ENCODE results near the gene DNAJC24.
"Not testable (repeated sequence)": the region's sequence is repeated elsewhere in the genome, so short reads cannot be mapped to it uniquely, and the experiment has no call there.

The DNAJC24 gene

GRCh38 chr11:31369348-31370329, at the start of gene DNAJC24, which contains the start of gene DCDC1:
TSS of gene DNAJC24 (plus strand) at chr11:31369860. CDS start at chr11:31370749, 889 bp downstream.
TSS of gene DCDC1 (minus strand) at chr11:31369739. CDS start at chr11:31328280, 41,459 bp downstream.
- peak; percentile 88 for DNase-seq (ENCODE audit: low read depth)

- DNase-seq (ENCODE audit: low read depth): not testable (repeated sequence)
Observed at GRCh38 chr11:31321494-31321893, 48.2 kb upstream of the DNAJC24 start.

GRCh38 chr11:31323145-31323544, 46.5 kb upstream of the DNAJC24 start:
- DNase-seq (ENCODE audit: low read depth): no peak

- DNase-seq (ENCODE audit: low read depth): no peak
Observed at GRCh38 chr11:31325160-31325559, 44.5 kb upstream of the DNAJC24 start.

GRCh38 chr11:31326470-31327148, 43.1 kb upstream of the DNAJC24 start:
- DNase-seq (ENCODE audit: low read depth): no peak

GRCh38 chr11:31327417-31327816, 42.2 kb upstream of the DNAJC24 start:
- DNase-seq (ENCODE audit: low read depth): no peak

GRCh38 chr11:31328697-31329096, 41.0 kb upstream of the DNAJC24 start:
- no peak for DNase-seq (ENCODE audit: low read depth)

GRCh38 chr11:31337806-31338205, 31.9 kb upstream of the DNAJC24 start:
- DNase-seq (ENCODE audit: low read depth): no peak

- no peak for DNase-seq (ENCODE audit: low read depth)
Observed at GRCh38 chr11:31340903-31341572, 28.6 kb upstream of the DNAJC24 start.

GRCh38 chr11:31351168-31351567, 18.5 kb upstream of the DNAJC24 start:
- no peak for DNase-seq (ENCODE audit: low read depth)

- no peak for DNase-seq (ENCODE audit: low read depth)
Observed at GRCh38 chr11:31355131-31355530, 14.5 kb upstream of the DNAJC24 start.

- no peak for DNase-seq (ENCODE audit: low read depth)
Observed at GRCh38 chr11:31355817-31356216, 13.8 kb upstream of the DNAJC24 start.

GRCh38 chr11:31361743-31362142, 7.9 kb upstream of the DNAJC24 start:
- no peak for DNase-seq (ENCODE audit: low read depth)

GRCh38 chr11:31366795-31367194, 2.9 kb upstream of the DNAJC24 start:
- no peak for DNase-seq (ENCODE audit: low read depth)

- no peak for DNase-seq (ENCODE audit: low read depth)
Observed at GRCh38 chr11:31375879-31376278, 6.2 kb downstream of the DNAJC24 start.

- no peak for DNase-seq (ENCODE audit: low read depth)
Observed at GRCh38 chr11:31383116-31383515, 13.5 kb downstream of the DNAJC24 start.

GRCh38 chr11:31387379-31387778, 17.7 kb downstream of the DNAJC24 start:
- no peak for DNase-seq (ENCODE audit: low read depth)

- no peak for DNase-seq (ENCODE audit: low read depth)
Observed at GRCh38 chr11:31397239-31397834, 27.7 kb downstream of the DNAJC24 start.

GRCh38 chr11:31404614-31405013, 35.0 kb downstream of the DNAJC24 start:
- DNase-seq (ENCODE audit: low read depth): no peak

- no peak for DNase-seq (ENCODE audit: low read depth)
Observed at GRCh38 chr11:31408201-31408600, 38.5 kb downstream of the DNAJC24 start.

GRCh38 chr11:31412946-31413345, 43.3 kb downstream of the DNAJC24 start:
- no peak for DNase-seq (ENCODE audit: low read depth)

GRCh38 chr11:31414338-31414737, 44.7 kb downstream of the DNAJC24 start:
- DNase-seq (ENCODE audit: low read depth): no peak
